Measurements from ENCODE around the gene RIN2. TPM values are rescaled to one million over a fixed set of nuclear protein-coding genes. Genes with fewer than 3 reads are reported as not detected.

RIN2 gene
- total RNA-seq = 19.9 and 22.1 TPM in 2 replicates
- long read RNA-seq, partial matches to known transcripts = 1 of 6 reads
- long read RNA-seq, other reads (novel, unspliced or antisense) = 5 of 6 reads

DNA sequence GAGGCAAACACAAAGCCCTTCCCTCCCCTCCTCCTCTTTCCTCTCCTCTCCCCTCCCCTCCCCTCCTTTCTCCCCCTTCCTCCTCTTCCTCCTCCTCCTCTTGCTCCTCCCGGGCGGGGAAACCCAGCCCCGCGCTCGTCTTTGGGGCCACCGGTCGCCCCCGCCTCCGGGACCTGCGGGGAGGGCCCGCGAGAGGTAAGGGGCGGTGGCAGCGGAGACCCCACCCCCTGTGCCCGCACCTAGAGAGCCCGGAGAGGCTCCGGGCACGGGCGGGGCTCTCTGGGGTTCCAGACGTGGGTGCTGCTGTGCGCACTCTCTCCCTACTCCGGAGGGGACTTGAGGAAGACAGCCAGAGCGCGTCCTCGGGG lies at the start of gene RIN2:
TSS of gene RIN2 (plus strand) at position 126 of the 368 bp plus-strand sequence. CDS start 131,344 bp downstream, outside the sequence.
- TF ChIP-seq, protein P1, sequence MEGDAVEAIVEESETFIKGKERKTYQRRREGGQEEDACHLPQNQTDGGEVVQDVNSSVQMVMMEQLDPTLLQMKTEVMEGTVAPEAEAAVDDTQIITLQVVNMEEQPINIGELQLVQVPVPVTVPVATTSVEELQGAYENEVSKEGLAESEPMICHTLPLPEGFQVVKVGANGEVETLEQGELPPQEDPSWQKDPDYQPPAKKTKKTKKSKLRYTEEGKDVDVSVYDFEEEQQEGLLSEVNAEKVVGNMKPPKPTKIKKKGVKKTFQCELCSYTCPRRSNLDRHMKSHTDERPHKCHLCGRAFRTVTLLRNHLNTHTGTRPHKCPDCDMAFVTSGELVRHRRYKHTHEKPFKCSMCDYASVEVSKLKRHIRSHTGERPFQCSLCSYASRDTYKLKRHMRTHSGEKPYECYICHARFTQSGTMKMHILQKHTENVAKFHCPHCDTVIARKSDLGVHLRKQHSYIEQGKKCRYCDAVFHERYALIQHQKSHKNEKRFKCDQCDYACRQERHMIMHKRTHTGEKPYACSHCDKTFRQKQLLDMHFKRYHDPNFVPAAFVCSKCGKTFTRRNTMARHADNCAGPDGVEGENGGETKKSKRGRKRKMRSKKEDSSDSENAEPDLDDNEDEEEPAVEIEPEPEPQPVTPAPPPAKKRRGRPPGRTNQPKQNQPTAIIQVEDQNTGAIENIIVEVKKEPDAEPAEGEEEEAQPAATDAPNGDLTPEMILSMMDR (conservative IDR thresholded peaks at IDR 0.05) = no peak
- Mint-ChIP-seq H3K27ac (ENCODE audit: unreplicated experiment) (peak within 1 kb of the TSS; percentile 94), H3K4me3 (peak within 1 kb of the TSS; percentile 97), H3K4me1 (peaks cover 29% of the 10 kb centered on the region), H3K27me3 (ENCODE audit: low read depth) (peaks cover 3% of the 10 kb centered on the region), H3K9me3 (no peaks in the 10 kb centered on the region), H3K36me3 (ENCODE audit: low read depth) (no peaks in the 10 kb centered on the region)
- DNase-seq (ENCODE audit: low read depth, low spot score) = no peak

- no peaks in the 10 kb centered on the region for H3K9me3 Mint-ChIP-seq
- H3K4me1 Mint-ChIP-seq = peaks cover 18% of the 10 kb centered on the region
- H3K4me3 Mint-ChIP-seq = no peak overlapping the region
- H3K27me3 Mint-ChIP-seq (ENCODE audit: low read depth) = no peaks in the 10 kb centered on the region
- TF ChIP-seq, protein P1 (conservative IDR thresholded peaks at IDR 0.05) = no peak
- no peak overlapping the region for H3K27ac Mint-ChIP-seq (ENCODE audit: unreplicated experiment)
- no peak for DNase-seq (ENCODE audit: low read depth, low spot score)
- no peaks in the 10 kb centered on the region for H3K36me3 Mint-ChIP-seq (ENCODE audit: low read depth)
Measured at GRCh38 chr20:19709635-19710335, 48.3 kb upstream of the RIN2 start.

GRCh38 chr20:19710336-19711120 lies 47.5 kb upstream of the RIN2 start:
- H3K4me1 Mint-ChIP-seq = peaks cover 21% of the 10 kb centered on the region
- DNase-seq (ENCODE audit: low read depth, low spot score) = no peak
- no peaks in the 10 kb centered on the region for H3K27me3 Mint-ChIP-seq (ENCODE audit: low read depth)
- H3K27ac Mint-ChIP-seq (ENCODE audit: unreplicated experiment) = no peak overlapping the region
- H3K9me3 Mint-ChIP-seq = no peaks in the 10 kb centered on the region
- TF ChIP-seq, protein P1 (conservative IDR thresholded peaks at IDR 0.05) = no peak
- H3K36me3 Mint-ChIP-seq (ENCODE audit: low read depth) = no peaks in the 10 kb centered on the region
- no peak overlapping the region for H3K4me3 Mint-ChIP-seq

GRCh38 chr20:19711126-19711525 lies 46.9 kb upstream of the RIN2 start:
- H3K27me3 Mint-ChIP-seq (ENCODE audit: low read depth) = no peaks in the 10 kb centered on the region
- no peak for DNase-seq (ENCODE audit: low read depth, low spot score)
- H3K36me3 Mint-ChIP-seq (ENCODE audit: low read depth) = no peaks in the 10 kb centered on the region
- TF ChIP-seq, protein P1 (conservative IDR thresholded peaks at IDR 0.05) = no peak
- H3K4me3 Mint-ChIP-seq = no peak overlapping the region
- H3K9me3 Mint-ChIP-seq = no peaks in the 10 kb centered on the region
- no peak overlapping the region for H3K27ac Mint-ChIP-seq (ENCODE audit: unreplicated experiment)
- H3K4me1 Mint-ChIP-seq = peaks cover 21% of the 10 kb centered on the region

- Mint-ChIP-seq H3K9me3 (no peaks in the 10 kb centered on the region), H3K4me3 (no peak overlapping the region), H3K27me3 (ENCODE audit: low read depth) (no peaks in the 10 kb centered on the region), H3K36me3 (ENCODE audit: low read depth) (no peaks in the 10 kb centered on the region), H3K27ac (ENCODE audit: unreplicated experiment) (no peak overlapping the region), H3K4me1 (peaks cover 21% of the 10 kb centered on the region)
- DNase-seq (ENCODE audit: low read depth, low spot score) = no peak
- TF ChIP-seq, protein P1 (conservative IDR thresholded peaks at IDR 0.05) = no peak
Measured at GRCh38 chr20:19712721-19713260, 45.3 kb upstream of the RIN2 start.
